Body of pancreas (tissue), 4 donors: ENCODE measurements around the gene TSPYL2. TPM values are rescaled to one million over a fixed set of nuclear protein-coding genes. Genes with fewer than 3 reads are reported as not detected.

ENCODE experiments used
- ATAC-seq: fragments of 150-250 bp; one replicate; pipeline ENCODE4 v1.9.1; 2016
- DNase-seq, 4 donors: peaks; one replicate each; pipeline ENCODE4 v3.0.0-alpha.2; 2019
- H3K27ac ChIP-seq, 4 donors: fragments of 200-600 bp; sonication (generic); 1 replicate in 3 of 4; 2 replicates in 1 of 4; pipeline versions ENCODE4 v1.5.1 to v1.6.1; 2016 to 2019; ENCODE audit warnings: mild to moderate bottlenecking in 1 of 4, mixed read lengths in 1 of 4, moderate library complexity in 1 of 4
- H3K27me3 ChIP-seq, 2 donors: fragments of 200-600 bp; sonication (generic); one replicate each; pipeline ENCODE4 v1.6.0; 2016; ENCODE audit warnings: mild to moderate bottlenecking in 1 of 2
- H3K36me3 ChIP-seq, 2 donors: fragments of 200-600 bp; sonication (generic); replicated peaks in 1 of 2; 2 replicates each; pipeline ENCODE4 v1.5.1; 2016; ENCODE audit warnings: low read depth in 2 of 2; ENCODE audit not compliant: insufficient read depth in 1 of 2
- H3K4me1 ChIP-seq: fragments of 200-600 bp; sonication (generic); one replicate; pipeline ENCODE4 v1.6.0; 2016
- H3K4me3 ChIP-seq, 2 donors: fragments of 200-600 bp; sonication (generic); 1 replicate in 1 of 2; 2 replicates in 1 of 2; pipeline ENCODE4 v1.5.1; 2016 to 2019
- H3K9me3 ChIP-seq, 3 donors: fragments of 200-600 bp; sonication (generic); 1 replicate in 2 of 3; 2 replicates in 1 of 3; pipeline ENCODE4 v1.5.1; 2016
- CTCF ChIP-seq, 7 experiments: fragments of 450-650 bp in 4 of 7; fragments of 200-600 bp in 3 of 7; sonication (generic) in 3 of 7; IDR thresholded peaks; one replicate each; pipeline ENCODE4 v1.5.1; 2016 to 2019; ENCODE audit warnings: antibody characterized with exemption in 7 of 7
- POLR2A ChIP-seq, 3 donors: fragments of 450-650 bp; IDR thresholded peaks; one replicate each; pipeline ENCODE4 v1.6.1; 2016; ENCODE audit warnings: antibody characterized with exemption in 3 of 3, mild to moderate bottlenecking in 2 of 3
- WGBS, 2 donors: methylation state at CpG; one replicate each; pipeline ENCODE4 v1.1.5; 2017; 5-methylcytosine and 5-hydroxymethylcytosine counted together
- intact Hi-C: fragments of 100-400 bp; cut with DNase I; formaldehyde crosslinking; loops from one replicate; pipeline ENCODE4 v1.15.1; 2023
- total RNA-seq, 2 donors: library from RNA; depleted of rRNA; stranded (reverse); fragments of >200 nt; gene quantifications; one replicate each; pipeline ENCODE4 v1.1.0, GENCODE V29; 2016

TSPYL2 gene
- total RNA-seq, 2 donors from 2014 or later, result 28.3 to 40.5 TPM

- Histone ChIP-seq H3K9me3 (no peaks in the 10 kb centered on the region), H3K27ac (peak overlapping the region; percentile 52 to 87 (median 78)), H3K36me3 (no peaks in the 10 kb centered on the region), H3K4me1 (peaks cover 41% of the 10 kb centered on the region), H3K4me3 (no peak overlapping the region), H3K27me3 (no peaks in the 10 kb centered on the region)
- TF ChIP-seq CTCF (IDR thresholded peaks at IDR 0.05) (no peak), POLR2A (IDR thresholded peaks at IDR 0.05) (peak; percentile 33 to 55 (median 53))
- WGBS, 2 donors, result 12 to 29% methylated on average over 33 to 40 of the region's 51 CpGs
- intact Hi-C loops, result no loop called here
- ATAC-seq (peak; percentile 85), DNase-seq (peak; percentile 80 to 91 (median 88))
These were observed 6.2 kb downstream of the TSPYL2 start for GRCh38 chrX:53088136-53088974.

- peak overlapping the region; percentile 52 to 87 (median 78) for H3K27ac ChIP-seq
- H3K4me3 ChIP-seq, result no peak overlapping the region
- intact Hi-C loops, result no loop called here
- H3K9me3 ChIP-seq, result no peaks in the 10 kb centered on the region
- DNase-seq (peak; percentile 53 to 69 (median 66)), ATAC-seq (no peak)
- H3K27me3 ChIP-seq, result no peaks in the 10 kb centered on the region
- no peaks in the 10 kb centered on the region for H3K36me3 ChIP-seq
- H3K4me1 ChIP-seq, result peaks cover 36% of the 10 kb centered on the region
- whole genome bisulfite sequencing, 2 donors, result 8 to 10% methylated on average over 11 of the region's 11 CpGs
- no peak for TF ChIP-seq POLR2A (IDR thresholded peaks at IDR 0.05)
- peak; percentile 57 to 78 (median 64) for TF ChIP-seq CTCF (IDR thresholded peaks at IDR 0.05)
These were observed 7.2 kb downstream of the TSPYL2 start for GRCh38 chrX:53089224-53089842.

GRCh38 chrX:53089925-53090324 is 7.8 kb downstream of the TSPYL2 start:
- H3K9me3 ChIP-seq, result no peaks in the 10 kb centered on the region
- intact Hi-C loops, result no loop called here
- no peaks in the 10 kb centered on the region for H3K36me3 ChIP-seq
- 50 to 70% methylated on average over 2 of the region's 2 CpGs for WGBS, 2 donors
- peaks cover 38% of the 10 kb centered on the region for H3K4me1 ChIP-seq
- TF ChIP-seq CTCF (IDR thresholded peaks at IDR 0.05) (no peak), POLR2A (IDR thresholded peaks at IDR 0.05) (no peak)
- no peak overlapping the region for H3K4me3 ChIP-seq
- no peaks in the 10 kb centered on the region for H3K27me3 ChIP-seq
- H3K27ac ChIP-seq, result no peak overlapping the region
- DNase-seq (no peak), ATAC-seq (no peak)

- Histone ChIP-seq H3K9me3 (no peaks in the 10 kb centered on the region), H3K4me1 (peaks cover 25% of the 10 kb centered on the region), H3K27ac (no peak overlapping the region), H3K4me3 (no peak overlapping the region), H3K36me3 (no peaks in the 10 kb centered on the region), H3K27me3 (no peaks in the 10 kb centered on the region)
- DNase-seq (no peak), ATAC-seq (no peak)
- TF ChIP-seq POLR2A (IDR thresholded peaks at IDR 0.05), result no peak
- TF ChIP-seq CTCF (IDR thresholded peaks at IDR 0.05), result no peak
- intact Hi-C loops, result no loop called here
- 83 to 100% methylated on average over 1 of the region's 2 CpGs for WGBS, 2 donors
These were observed 9.2 kb downstream of the TSPYL2 start for GRCh38 chrX:53091354-53091753.
